Mucosa of descending colon (tissue), 3 donors: Measurements from ENCODE around the gene IKZF3. TPM values are rescaled to one million over a fixed set of nuclear protein-coding genes. Genes with fewer than 3 reads are reported as not detected.

Experiments used
- ATAC-seq: fragments of 200-7000 bp; cut with Tn5 transposase; one replicate; pipeline ENCODE4 v1.9.1; 2020; ENCODE audit warnings: mild to moderate bottlenecking, moderate library complexity
- DNase-seq, 3 donors: peaks; one replicate each; pipeline ENCODE4 v3.0.0-alpha.2; 2020
- H3K36me3 ChIP-seq: fragments of 200-600 bp; one replicate; pipeline ENCODE4 v1.8.0; 2021; ENCODE audit warnings: low read depth, mild to moderate bottlenecking
- H3K4me1 ChIP-seq: fragments of 200-600 bp; one replicate; pipeline ENCODE4 v1.8.0; 2021; ENCODE audit warnings: low read depth, mild to moderate bottlenecking
- H3K4me3 ChIP-seq: fragments of 200-600 bp; one replicate; pipeline ENCODE4 v1.8.0; 2021; ENCODE audit warnings: mild to moderate bottlenecking
- H3K9me3 ChIP-seq: fragments of 200-600 bp; one replicate; pipeline ENCODE4 v1.8.0; 2021; ENCODE audit warnings: mild to moderate bottlenecking
- CTCF ChIP-seq: fragments of 200-600 bp; IDR thresholded peaks from one replicate; pipeline ENCODE4 v1.8.0; 2022; ENCODE audit warnings: antibody characterized with exemption, mild to moderate bottlenecking
- intact Hi-C, 2 donors: fragments of 100-400 bp; cut with DNase I in 1 of 2; cut with micrococcal nuclease in 1 of 2; formaldehyde crosslinking; loops; one replicate each; pipeline versions ENCODE4 v1.11.0 to v1.11.1; 2022; cut with DNase I, micrococcal nuclease
- total RNA-seq, 3 donors: library from RNA; stranded (reverse); fragmentation: NEBNext Ultra II Directional in 2 of 3; extraction: Animal tissue kit (Norgen Biotek cat#: 25700) in 2 of 3; gene quantifications; one replicate each; pipeline versions ENCODE4 v1.2.1 to v1.2.4, GENCODE V29; 2021 to 2023
- donor health status: DM: no; HTN: no; CAD: no; lungs with moderate emphysema.
- donor health status: DM: no; HTN: no; CAD: no.
- donor health status: DM: no; HTN: yes; CAD: no.

The IKZF3 gene
- total RNA-seq, 3 donors from 2014 or later = 3.5 to 5.3 (median 4.6) TPM

- ATAC-seq (no peak), DNase-seq (no peak)
- Histone ChIP-seq H3K4me1 (no peaks in the 10 kb centered on the region), H3K4me3 (no peak overlapping the region), H3K9me3 (peaks cover 11% of the 10 kb centered on the region), H3K36me3 (no peaks in the 10 kb centered on the region)
- intact Hi-C loops = no loop called here
- no peak for TF ChIP-seq CTCF
These were observed 25.3 kb downstream of the IKZF3 start for GRCh38 chr17:39838784-39839183.

DNA sequence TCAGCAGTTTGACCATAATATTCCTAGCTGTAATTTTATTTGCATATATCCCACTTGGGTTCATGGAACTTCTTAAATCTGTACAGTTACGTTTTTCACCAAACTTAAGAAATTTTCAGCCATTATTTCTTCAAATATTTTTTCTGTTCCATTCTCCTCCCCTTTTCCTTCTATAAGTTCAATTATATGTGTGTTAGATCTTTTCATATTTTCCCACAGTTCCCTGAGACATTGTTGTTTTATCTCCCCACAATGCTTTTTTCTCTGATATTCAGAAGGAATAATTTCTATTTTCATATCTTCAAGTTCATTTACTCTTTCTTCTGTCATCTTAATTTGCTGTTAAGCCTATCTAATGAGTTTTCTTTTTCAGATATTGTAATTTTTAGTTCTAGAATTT lies 26.1 kb downstream of the IKZF3 start:
- DNase-seq = no peak
- TF ChIP-seq CTCF = no peak
- intact Hi-C loops = no loop called here

DNA sequence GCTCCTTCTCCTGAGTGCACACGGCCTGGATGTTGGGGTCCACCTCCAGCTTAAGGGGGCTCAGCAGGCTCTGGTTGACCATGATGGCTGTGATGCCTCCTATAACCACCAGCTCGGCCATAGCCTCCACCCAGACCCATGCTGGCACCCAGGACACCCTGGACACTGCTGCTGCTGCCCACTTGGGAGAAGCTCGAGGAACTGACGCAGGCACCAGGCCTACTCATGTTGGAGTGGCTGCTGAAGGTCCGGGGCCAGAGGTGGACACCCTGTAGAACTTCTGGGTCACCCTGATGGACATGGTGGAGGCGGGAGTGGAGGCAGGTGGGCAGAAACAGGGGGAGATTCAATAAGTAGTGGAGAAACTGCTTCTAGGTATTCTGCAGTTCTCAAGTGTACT lies 28.0 kb downstream of the IKZF3 start:
- H3K36me3 ChIP-seq = no peaks in the 10 kb centered on the region
- H3K4me1 ChIP-seq = no peaks in the 10 kb centered on the region
- TF ChIP-seq CTCF = no peak
- ATAC-seq (no peak), DNase-seq (no peak)
- H3K9me3 ChIP-seq = peaks cover 11% of the 10 kb centered on the region
- H3K4me3 ChIP-seq = no peak overlapping the region
- intact Hi-C loops = no loop called here

More for the DNA sequence above, 26.1 kb downstream of the IKZF3 start:
- no peaks in the 10 kb centered on the region for H3K4me1 ChIP-seq
- no peaks in the 10 kb centered on the region for H3K36me3 ChIP-seq
- no peak overlapping the region for H3K4me3 ChIP-seq
- no peak for ATAC-seq
- peaks cover 11% of the 10 kb centered on the region for H3K9me3 ChIP-seq

GRCh38 chr17:39835038-39835786 lies 28.9 kb downstream of the IKZF3 start:
- intact Hi-C loops = no loop called here
- DNase-seq (no peak), ATAC-seq (no peak)
- H3K4me3 ChIP-seq = no peak overlapping the region
- H3K4me1 ChIP-seq = no peaks in the 10 kb centered on the region
- H3K36me3 ChIP-seq = no peaks in the 10 kb centered on the region
- peaks cover 11% of the 10 kb centered on the region for H3K9me3 ChIP-seq
- TF ChIP-seq CTCF = no peak

DNA sequence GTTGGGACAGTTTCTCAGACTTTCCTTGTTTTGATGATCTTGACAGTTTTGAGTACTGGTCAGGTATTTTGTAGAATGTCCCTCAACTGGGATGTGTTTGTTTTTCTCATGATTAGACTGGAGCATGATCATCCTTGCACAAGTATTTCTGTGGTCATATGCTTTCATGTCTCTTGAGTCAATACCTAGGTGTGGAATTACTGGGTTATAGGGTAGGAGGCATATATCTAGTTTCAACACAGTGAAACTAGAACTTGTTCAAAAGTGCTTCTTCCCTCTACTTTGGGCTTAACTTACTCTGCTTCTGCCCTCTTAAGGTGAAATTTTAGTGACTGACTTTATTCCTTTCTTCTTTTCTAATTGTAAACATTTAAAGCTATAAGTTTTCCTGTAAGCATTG lies 30.1 kb downstream of the IKZF3 start:
- Histone ChIP-seq H3K36me3 (no peaks in the 10 kb centered on the region), H3K9me3 (peaks cover 11% of the 10 kb centered on the region), H3K4me3 (no peak overlapping the region), H3K4me1 (no peaks in the 10 kb centered on the region)
- DNase-seq (no peak), ATAC-seq (no peak)
- TF ChIP-seq CTCF = no peak
- intact Hi-C loops = no loop called here

DNA sequence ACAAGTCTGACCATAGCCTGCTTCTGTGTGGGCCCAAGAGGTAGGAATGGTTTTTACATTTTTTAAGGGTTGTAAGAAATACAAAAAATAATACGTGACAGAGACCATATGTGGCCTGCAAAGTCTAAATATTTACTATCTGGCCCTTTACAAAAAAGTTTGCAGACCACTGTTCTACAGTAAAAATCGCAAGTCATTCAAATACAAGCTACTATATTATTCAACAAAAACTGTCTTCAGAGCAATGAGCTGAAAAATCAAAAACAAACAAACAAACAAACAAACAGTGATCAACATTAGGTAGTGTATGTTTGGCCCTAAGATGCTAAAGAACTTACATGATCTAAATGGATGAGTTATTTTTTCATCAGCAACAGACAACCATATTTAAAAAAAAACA lies 32.5 kb downstream of the IKZF3 start:
- no peak overlapping the region for H3K4me3 ChIP-seq
- intact Hi-C loops = no loop called here
- no peaks in the 10 kb centered on the region for H3K9me3 ChIP-seq
- no peaks in the 10 kb centered on the region for H3K36me3 ChIP-seq
- no peak for TF ChIP-seq CTCF
- ATAC-seq (no peak), DNase-seq (no peak)
- H3K4me1 ChIP-seq = no peaks in the 10 kb centered on the region
